Occipital lobe (tissue), 2 donors: ENCODE measurements around the gene OCRL. TPM values are rescaled to one million over a fixed set of nuclear protein-coding genes. Genes with fewer than 3 reads are reported as not detected.

Experiments used
- DNase-seq: peaks from one replicate; lab custom pipeline; 2025; lab: John Stamatoyannopoulos, UW
- total RNA-seq: library from RNA; depleted of rRNA; stranded (reverse); fragments of >200 nt; gene quantifications from one replicate; pipeline ENCODE4 v1.2.3, GENCODE V29; 2014

OCRL gene
- total RNA-seq, 1 donor from 2014 or later, result 33.4 TPM

GRCh38 chrX:129585167-129585566 is 45.1 kb downstream of the OCRL start:
- no peak for DNase-seq

- no peak for DNase-seq
Measured at GRCh38 chrX:129585691-129586090, 45.6 kb downstream of the OCRL start.

- DNase-seq, result no peak
Measured at GRCh38 chrX:129586446-129586845, 46.4 kb downstream of the OCRL start.

- no peak for DNase-seq
Measured at GRCh38 chrX:129590596-129590995, 50.5 kb downstream of the OCRL start.

GRCh38 chrX:129593137-129593536 is 53.1 kb downstream of the OCRL start:
- no peak for DNase-seq

GRCh38 chrX:129594781-129595180 is 54.7 kb downstream of the OCRL start:
- DNase-seq, result no peak

GRCh38 chrX:129596077-129596476 is 56.0 kb downstream of the OCRL start:
- no peak for DNase-seq

- DNase-seq, result no peak
Measured at GRCh38 chrX:129597905-129598304, 57.8 kb downstream of the OCRL start.

- DNase-seq, result no peak
Measured at GRCh38 chrX:129599499-129599898, 59.4 kb downstream of the OCRL start.

- no peak for DNase-seq
Measured at GRCh38 chrX:129599996-129600395, 59.9 kb downstream of the OCRL start.

GRCh38 chrX:129600981-129601424 is 60.9 kb downstream of the OCRL start:
- DNase-seq, result peak; percentile 28

GRCh38 chrX:129606918-129607317 is 66.9 kb downstream of the OCRL start:
- DNase-seq, result no peak

GRCh38 chrX:129608496-129608895 is 68.4 kb downstream of the OCRL start:
- no peak for DNase-seq

- DNase-seq, result no peak
Measured at GRCh38 chrX:129609395-129609794, 69.3 kb downstream of the OCRL start.

GRCh38 chrX:129612396-129612795 is 72.3 kb downstream of the OCRL start:
- DNase-seq, result no peak

GRCh38 chrX:129613596-129613995 is 73.5 kb downstream of the OCRL start:
- no peak for DNase-seq

GRCh38 chrX:129614481-129615255 is 74.6 kb downstream of the OCRL start:
- DNase-seq, result no peak

GRCh38 chrX:129617420-129617819 is 77.4 kb downstream of the OCRL start:
- DNase-seq, result no peak

GRCh38 chrX:129618997-129619396 is 78.9 kb downstream of the OCRL start:
- DNase-seq, result no peak

- DNase-seq, result no peak
Measured at GRCh38 chrX:129622757-129623301, 82.8 kb downstream of the OCRL start.

GRCh38 chrX:129626026-129626425 is 86.0 kb downstream of the OCRL start:
- DNase-seq, result no peak

- no peak for DNase-seq
Measured at GRCh38 chrX:129629837-129630236, 89.8 kb downstream of the OCRL start.

GRCh38 chrX:129631849-129632248 is 91.8 kb downstream of the OCRL start:
- no peak for DNase-seq
